ENCODE measurements around the gene PARVA.

PARVA gene

DNA sequence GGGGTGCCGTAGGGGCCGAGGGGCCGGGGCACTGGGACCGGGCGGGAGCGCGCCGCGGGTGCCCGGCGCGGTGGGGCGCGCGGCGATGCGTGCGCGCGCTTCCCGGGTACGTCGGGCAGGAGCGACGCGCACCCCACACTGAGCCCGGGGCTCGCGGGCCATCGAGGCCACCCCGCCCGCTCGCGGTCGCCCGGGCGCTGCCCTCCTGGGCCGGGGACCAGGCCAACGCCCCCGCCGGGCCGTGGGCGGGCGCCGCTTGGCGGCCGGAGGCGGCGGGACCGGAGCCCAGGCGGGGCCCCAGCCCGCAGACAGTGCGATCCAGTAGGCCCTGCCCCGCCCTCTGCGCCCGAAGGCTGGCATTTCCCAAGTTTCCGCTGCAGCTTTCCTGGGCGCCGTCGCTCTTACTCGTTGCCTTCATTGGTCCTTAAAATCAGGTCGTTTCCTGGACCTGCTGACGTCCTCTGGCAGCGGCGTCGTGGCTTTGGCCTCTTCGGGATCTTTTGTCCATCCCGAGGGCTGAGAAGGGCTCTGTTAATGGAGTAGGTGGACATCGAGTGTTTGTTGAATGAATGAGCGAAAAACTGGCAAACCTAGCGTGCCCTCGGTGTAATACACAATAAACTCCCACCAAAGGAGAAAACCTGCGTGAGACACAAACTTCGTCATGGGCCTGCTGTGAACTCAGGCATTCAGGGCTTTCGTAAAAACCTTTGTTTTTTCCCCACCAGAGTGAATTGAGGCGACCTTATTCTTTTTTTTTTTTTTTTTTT lies 638 bp downstream of the PARVA start:
- DNase-seq = no peak

DNA sequence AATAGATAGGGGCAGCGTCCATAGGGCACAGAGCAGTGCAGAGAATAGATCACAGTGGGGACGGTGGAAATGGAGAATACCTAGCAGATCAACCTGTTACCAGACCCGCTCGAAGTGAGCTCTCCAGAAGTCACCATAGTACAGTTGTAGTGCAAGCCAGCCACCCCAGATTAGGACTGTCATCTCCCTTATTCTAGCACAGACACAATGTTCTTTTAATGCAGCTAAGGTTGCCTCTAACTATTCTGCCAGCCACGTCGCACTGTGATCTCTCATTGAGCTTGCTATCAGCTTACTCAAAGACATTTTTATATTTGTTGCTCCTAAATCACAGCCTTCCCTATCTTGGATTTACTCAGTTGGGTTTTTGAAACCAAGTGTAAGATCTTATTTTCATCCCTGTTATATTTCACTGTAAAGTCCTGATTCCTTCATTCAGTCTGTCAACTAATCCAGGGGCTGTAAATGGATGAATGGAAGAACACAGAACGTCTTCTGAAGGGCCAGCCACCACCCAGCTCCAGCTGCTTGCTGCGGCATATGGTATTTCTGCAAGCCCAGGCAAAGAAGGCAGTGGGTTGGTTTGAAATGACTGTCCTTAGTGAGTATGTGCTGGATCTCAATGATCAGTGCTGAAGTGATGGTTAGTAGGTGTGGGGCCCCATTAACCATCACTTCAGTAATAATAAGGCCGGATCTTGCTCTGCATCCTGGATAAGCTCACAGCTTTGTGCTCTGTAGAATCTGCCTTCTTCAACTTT lies 3.4 kb downstream of the PARVA start:
- no peak for DNase-seq

GRCh38 chr11:12381875-12382274 lies 4.5 kb downstream of the PARVA start:
- DNase-seq = no peak

GRCh38 chr11:12382451-12382850 lies 5.1 kb downstream of the PARVA start:
- DNase-seq = no peak

- no peak for DNase-seq
These were observed 8.9 kb downstream of the PARVA start for GRCh38 chr11:12386309-12386708.

- no peak for DNase-seq
These were observed 9.4 kb downstream of the PARVA start for GRCh38 chr11:12386745-12387144.

- DNase-seq = no peak
These were observed 10.8 kb downstream of the PARVA start for GRCh38 chr11:12388173-12388572.

GRCh38 chr11:12388939-12389670 lies 11.7 kb downstream of the PARVA start:
- no peak for DNase-seq

DNA sequence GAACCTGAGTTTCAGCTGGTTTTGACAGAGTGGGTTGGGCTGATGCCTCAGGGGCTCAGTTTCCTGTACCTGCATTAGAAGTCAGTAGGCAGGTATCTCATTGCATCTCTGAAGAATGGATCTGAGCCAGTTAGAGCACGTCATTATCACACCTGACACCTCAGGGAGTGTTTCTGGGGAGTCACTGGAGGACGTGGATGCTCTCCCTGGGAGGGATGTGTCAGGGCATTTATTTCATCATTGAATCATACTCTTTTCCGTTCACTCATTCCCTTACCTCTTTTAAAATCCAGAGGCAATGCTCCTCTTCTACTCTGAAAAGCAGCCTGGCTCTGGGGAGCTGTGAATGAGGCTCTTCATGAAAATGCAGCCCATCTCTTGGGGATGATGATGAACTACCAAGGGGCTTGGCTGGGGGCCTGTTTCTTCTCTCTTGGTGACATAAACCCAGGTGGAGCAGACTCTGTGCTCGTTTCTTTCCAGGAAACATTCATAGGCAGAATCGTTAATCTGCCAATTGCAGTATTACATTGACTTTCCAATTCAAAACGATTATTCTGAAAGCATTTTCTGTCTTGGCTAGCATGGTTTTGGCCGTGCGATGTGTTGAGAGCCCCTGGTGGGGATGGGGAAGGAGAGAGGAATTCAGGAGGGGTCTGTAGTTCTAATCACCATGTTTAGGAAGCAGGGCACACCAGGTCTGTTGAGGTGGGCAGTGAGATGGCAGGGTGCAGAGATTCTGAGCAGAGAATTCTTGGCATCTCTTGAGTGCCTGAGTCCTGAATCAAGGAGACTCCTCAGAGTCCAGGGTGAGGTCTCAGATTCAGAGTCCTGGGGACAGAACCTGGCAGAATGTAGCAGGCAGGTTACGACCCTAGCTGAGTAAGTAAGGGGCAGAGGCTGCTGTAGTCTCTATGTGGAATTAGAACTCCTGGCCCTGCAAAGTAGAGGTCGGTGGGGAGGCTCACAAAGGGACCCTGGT lies 12.6 kb downstream of the PARVA start:
- no peak for DNase-seq

DNA sequence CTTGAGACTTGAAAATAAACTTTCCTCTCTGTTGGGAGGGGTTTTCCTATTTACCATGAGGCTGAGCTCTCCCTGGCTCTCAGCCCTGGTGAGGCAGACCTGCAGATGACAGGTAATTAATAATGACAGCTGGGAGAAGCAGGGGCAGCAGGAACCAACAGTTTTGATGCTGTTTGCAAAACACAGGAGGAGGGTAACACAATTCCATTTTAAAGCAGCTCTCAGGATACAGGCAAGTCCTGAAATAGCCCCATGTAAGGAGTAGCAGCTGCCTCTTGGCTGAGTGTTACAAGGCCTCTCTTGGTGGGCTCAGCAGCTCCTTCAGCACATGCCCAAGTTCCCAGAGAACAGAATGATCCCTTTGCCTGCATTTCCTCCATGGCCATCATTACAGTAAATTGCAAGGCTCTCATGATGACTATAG lies 13.3 kb downstream of the PARVA start:
- DNase-seq = no peak

DNA sequence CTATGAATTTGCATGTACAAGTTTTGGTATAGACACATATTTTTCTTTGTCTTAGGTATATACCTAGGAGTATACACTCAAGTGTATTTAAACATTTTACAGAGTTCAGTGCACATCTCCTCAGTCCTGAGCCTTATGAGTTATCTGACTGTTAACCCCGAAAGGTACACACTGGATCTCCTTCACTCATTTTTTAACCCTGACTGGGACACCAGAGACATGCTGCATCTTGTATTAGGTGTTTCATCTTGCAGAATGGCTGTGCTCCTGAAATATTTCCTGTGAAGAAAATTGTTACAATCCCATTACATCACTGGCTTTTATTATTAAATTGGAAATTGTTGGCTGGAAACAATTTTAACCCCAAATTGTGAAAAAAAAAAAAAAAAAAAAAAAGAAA lies 15.3 kb downstream of the PARVA start:
- DNase-seq = no peak

GRCh38 chr11:12393691-12394090 lies 16.3 kb downstream of the PARVA start:
- no peak for DNase-seq

GRCh38 chr11:12394601-12395000 lies 17.2 kb downstream of the PARVA start:
- DNase-seq = no peak

GRCh38 chr11:12395333-12395732 lies 18.0 kb downstream of the PARVA start:
- DNase-seq = no peak

- DNase-seq = no peak
These were observed 20.6 kb downstream of the PARVA start for GRCh38 chr11:12397931-12398334.

GRCh38 chr11:12399355-12399754 lies 22.0 kb downstream of the PARVA start:
- DNase-seq = no peak

GRCh38 chr11:12402025-12402424 lies 24.7 kb downstream of the PARVA start:
- DNase-seq = no peak

GRCh38 chr11:12402691-12403120 lies 25.3 kb downstream of the PARVA start:
- DNase-seq = no peak

- no peak for DNase-seq
These were observed 26.0 kb downstream of the PARVA start for GRCh38 chr11:12403122-12403996.

GRCh38 chr11:12403997-12404350 lies 26.6 kb downstream of the PARVA start:
- DNase-seq = no peak

- DNase-seq = no peak
These were observed 27.1 kb downstream of the PARVA start for GRCh38 chr11:12404436-12404835.
